ENCODE measurements around the gene HES7.
"Not testable (repeated sequence)": the region's sequence is repeated elsewhere in the genome, so short reads cannot be mapped to it uniquely, and the experiment has no call there.

HES7 gene

DNA sequence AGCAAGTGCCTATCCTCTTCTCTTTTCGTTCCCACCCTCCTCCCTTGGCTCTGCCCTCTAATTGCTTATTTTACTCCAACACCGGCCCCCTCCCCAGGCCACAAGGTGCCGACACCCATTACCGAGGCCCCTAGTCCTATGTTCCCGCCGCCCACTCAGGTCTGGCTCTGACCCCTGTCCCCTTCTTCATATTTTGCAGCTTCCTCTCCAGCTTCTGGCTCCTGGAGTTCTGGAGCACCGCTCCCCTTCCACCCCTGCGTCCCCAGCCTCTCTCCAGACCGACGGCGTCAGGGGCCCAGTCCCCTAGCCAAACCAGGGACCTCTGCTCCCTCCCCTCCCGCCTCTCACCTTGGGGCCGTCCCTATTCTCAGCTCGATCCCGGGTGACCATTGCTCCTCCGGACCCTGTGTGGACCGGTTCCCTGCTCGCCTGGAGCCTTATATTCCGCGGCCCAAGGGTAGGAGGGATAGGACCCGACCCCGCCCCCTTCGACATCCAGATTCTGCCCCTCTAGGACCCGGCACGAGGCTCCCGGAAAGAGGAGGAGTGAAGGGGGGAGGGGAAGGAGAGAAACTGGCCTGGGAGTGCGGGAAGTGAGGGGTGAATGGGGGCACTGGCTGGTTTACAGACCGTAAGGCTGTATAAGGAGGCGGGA lies at the start of gene HES7:
TSS of gene HES7 (minus strand) at position 412 of the 655 bp plus-strand sequence. CDS start at position 390, 22 bp downstream.
- Histone ChIP-seq H3K4me1 (ENCODE audit: control insufficient read depth, insufficient read depth, low read length) (peaks cover 60% of the 10 kb centered on the region), H3K27ac (ENCODE audit: low read length) (no peak within 1 kb of the TSS), H3K27me3 (ENCODE audit: control insufficient read depth in 1 of 2, insufficient read depth in 2 of 2, low read length in 2 of 2) (peaks cover 46 to 53% of the 10 kb centered on the region in 2 donors), H3K9me3 (ENCODE audit: control insufficient read depth in 2 of 2, low read length in 2 of 2) (no peaks in the 10 kb centered on the region), H3K9ac (ENCODE audit: low read length in 2 of 2) (no peak within 1 kb of the TSS), H3K36me3 (ENCODE audit: control insufficient read depth in 2 of 2, insufficient read depth in 2 of 2, low read length in 2 of 2) (no peaks in the 10 kb centered on the region), H3K4me3 (ENCODE audit: low read length in 2 of 2) (peak within 1 kb of the TSS; percentile 61 to 86)

DNA sequence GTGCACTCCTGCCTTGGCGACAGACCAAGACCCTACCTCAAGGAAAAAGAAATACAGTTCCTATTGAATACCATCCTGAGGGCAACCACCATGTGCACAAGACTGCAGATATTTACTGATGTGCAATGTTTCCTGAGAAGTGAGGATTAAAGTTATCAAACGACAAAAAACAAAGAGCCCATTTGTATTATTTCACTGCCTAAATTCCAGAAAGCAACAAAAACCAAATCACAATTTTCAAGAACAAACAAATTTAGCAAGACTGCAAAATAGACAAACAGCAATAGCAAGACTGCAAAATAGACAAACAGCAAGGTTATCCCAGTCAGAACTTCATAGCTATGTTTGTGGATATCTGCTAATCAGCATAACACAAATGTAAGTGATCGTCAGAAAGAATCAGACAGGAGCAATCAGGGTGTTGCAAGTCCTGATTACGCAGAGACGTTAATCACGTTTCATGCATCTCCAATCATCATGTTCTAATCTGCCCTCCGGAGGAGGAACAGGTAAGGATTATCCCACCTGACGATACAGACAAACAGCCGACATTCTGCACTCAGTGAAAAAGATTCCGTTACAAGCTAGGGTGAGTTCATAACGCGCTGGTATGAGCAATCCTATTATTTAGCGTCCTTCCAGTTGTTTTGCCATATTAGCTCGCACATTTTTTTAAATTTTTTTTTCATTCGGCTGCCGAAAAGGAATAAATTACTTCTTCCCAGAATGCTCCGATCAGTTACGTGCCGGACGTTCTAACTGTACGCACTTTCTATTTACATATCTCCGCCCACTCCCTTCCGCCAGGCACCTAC lies 49.4 kb upstream of the HES7 start:
- H3K36me3 ChIP-seq (ENCODE audit: control insufficient read depth in 2 of 2, insufficient read depth in 2 of 2, low read length in 2 of 2) = no peaks in the 10 kb centered on the region
- H3K4me1 ChIP-seq (ENCODE audit: control insufficient read depth, insufficient read depth, low read length) = peaks cover 28% of the 10 kb centered on the region
- peak overlapping the region; percentile 82 to 92 for H3K9ac ChIP-seq (ENCODE audit: low read length in 2 of 2)
- peak overlapping the region; percentile 64 to 72 for H3K4me3 ChIP-seq (ENCODE audit: low read length in 2 of 2)
- no peaks in the 10 kb centered on the region for H3K9me3 ChIP-seq (ENCODE audit: control insufficient read depth in 2 of 2, low read length in 2 of 2)
- no peaks in the 10 kb centered on the region for H3K27me3 ChIP-seq (ENCODE audit: control insufficient read depth in 1 of 2, insufficient read depth in 2 of 2, low read length in 2 of 2)
- H3K27ac ChIP-seq (ENCODE audit: low read length) = peak overlapping the region; percentile 89

DNA sequence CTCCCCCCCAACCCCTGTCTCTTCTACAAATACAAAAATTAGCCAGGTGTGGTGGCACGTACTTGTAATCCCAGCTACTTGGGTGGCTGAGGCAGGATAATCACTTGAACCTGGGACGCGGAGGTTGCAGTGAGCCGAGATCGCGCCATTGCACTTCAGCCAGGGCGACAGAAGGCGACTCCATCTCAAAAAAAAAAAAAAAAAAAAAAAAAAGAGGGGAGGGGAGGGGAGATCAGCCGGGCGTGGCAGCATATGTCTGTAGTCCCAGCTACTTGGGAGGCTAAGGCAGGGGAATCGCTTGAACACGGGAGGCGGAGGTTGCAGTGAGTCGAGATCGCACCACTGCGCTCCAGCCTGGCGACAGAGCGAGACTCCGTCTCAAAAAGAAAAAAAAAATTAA lies 46.3 kb upstream of the HES7 start:
- not testable (repeated sequence) for H3K9ac ChIP-seq (ENCODE audit: low read length in 2 of 2); H3K4me1 ChIP-seq (ENCODE audit: control insufficient read depth, insufficient read depth, low read length); H3K4me3 ChIP-seq (ENCODE audit: low read length in 2 of 2); H3K36me3 ChIP-seq (ENCODE audit: control insufficient read depth in 2 of 2, insufficient read depth in 2 of 2, low read length in 2 of 2); H3K27ac ChIP-seq (ENCODE audit: low read length); H3K27me3 ChIP-seq (ENCODE audit: control insufficient read depth in 1 of 2, insufficient read depth in 2 of 2, low read length in 2 of 2); H3K9me3 ChIP-seq (ENCODE audit: control insufficient read depth in 2 of 2, low read length in 2 of 2)

DNA sequence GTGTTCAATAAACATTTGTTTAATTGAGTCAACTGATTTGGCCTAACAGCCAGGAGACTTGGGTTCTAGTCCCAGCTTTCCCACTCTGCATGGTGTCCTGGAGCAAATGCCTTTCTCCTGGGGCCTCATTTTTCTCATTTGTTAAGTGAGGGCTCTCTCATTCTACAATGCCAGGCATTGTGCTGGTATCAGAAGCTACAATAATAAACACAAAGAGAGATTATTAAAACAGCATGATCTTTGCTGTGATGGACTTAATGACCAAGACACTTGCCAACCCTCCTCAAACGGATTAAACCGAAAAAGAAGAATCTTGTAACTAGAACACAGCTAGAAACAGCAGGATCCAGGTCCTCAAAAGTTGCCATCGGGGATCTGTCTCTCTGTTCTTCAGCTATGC lies 43.6 kb upstream of the HES7 start:
- Histone ChIP-seq H3K4me1 (ENCODE audit: control insufficient read depth, insufficient read depth, low read length) (peaks cover 17% of the 10 kb centered on the region), H3K9ac (ENCODE audit: low read length in 2 of 2) (no peak overlapping the region), H3K27ac (ENCODE audit: low read length) (no peak overlapping the region), H3K27me3 (ENCODE audit: control insufficient read depth in 1 of 2, insufficient read depth in 2 of 2, low read length in 2 of 2) (no peaks in the 10 kb centered on the region), H3K36me3 (ENCODE audit: control insufficient read depth in 2 of 2, insufficient read depth in 2 of 2, low read length in 2 of 2) (no peaks in the 10 kb centered on the region), H3K9me3 (ENCODE audit: control insufficient read depth in 2 of 2, low read length in 2 of 2) (no peaks in the 10 kb centered on the region), H3K4me3 (ENCODE audit: low read length in 2 of 2) (no peak overlapping the region)

DNA sequence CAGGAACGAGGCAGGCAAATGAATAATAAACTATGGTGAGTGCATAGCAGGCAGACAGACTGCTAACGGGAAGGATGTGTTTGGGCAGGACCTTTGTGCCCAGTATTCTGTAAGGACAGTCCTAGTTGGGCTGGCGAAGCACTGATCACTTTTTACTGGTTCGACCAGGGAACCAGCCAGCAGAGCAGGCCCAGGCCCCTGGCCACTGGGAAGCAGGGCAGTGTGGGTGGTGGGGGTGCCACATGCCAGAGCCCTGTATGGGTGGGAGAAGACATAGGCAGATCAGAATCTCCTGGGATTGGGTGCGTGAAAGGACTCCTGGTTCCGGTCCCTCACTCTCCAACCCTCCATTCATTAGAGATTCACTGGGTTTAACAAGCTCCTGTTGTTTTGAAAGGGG lies 42.8 kb upstream of the HES7 start:
- no peak overlapping the region for H3K9ac ChIP-seq (ENCODE audit: low read length in 2 of 2)
- no peaks in the 10 kb centered on the region for H3K36me3 ChIP-seq (ENCODE audit: control insufficient read depth in 2 of 2, insufficient read depth in 2 of 2, low read length in 2 of 2)
- H3K9me3 ChIP-seq (ENCODE audit: control insufficient read depth in 2 of 2, low read length in 2 of 2) = no peaks in the 10 kb centered on the region
- peaks cover 22% of the 10 kb centered on the region for H3K4me1 ChIP-seq (ENCODE audit: control insufficient read depth, insufficient read depth, low read length)
- no peak overlapping the region for H3K4me3 ChIP-seq (ENCODE audit: low read length in 2 of 2)
- no peak overlapping the region for H3K27ac ChIP-seq (ENCODE audit: low read length)
- no peaks in the 10 kb centered on the region for H3K27me3 ChIP-seq (ENCODE audit: control insufficient read depth in 1 of 2, insufficient read depth in 2 of 2, low read length in 2 of 2)

DNA sequence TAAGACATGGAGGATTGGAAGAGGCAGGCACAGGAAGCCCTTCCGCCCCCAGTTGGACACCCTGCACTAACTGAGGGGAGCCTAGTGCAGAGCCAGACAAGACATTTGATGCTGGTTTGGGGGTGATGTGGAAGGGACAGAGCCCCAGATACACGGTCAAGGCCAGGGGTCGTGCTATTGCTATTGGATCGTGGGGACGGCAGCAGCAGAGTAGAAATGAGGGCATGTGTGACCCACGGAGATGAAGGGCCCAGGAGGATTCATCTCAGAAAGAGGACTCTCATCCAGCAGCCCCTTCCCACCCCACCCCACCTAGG lies 40.9 kb upstream of the HES7 start:
- Histone ChIP-seq H3K36me3 (ENCODE audit: control insufficient read depth in 2 of 2, insufficient read depth in 2 of 2, low read length in 2 of 2) (peaks cover 4 to 12% of the 10 kb centered on the region in 2 donors), H3K4me1 (ENCODE audit: control insufficient read depth, insufficient read depth, low read length) (peaks cover 38% of the 10 kb centered on the region), H3K4me3 (ENCODE audit: low read length in 2 of 2) (peak overlapping the region in 1 of 2 donors; percentile 15), H3K9ac (ENCODE audit: low read length in 2 of 2) (peak overlapping the region; percentile 68 to 85), H3K27me3 (ENCODE audit: control insufficient read depth in 1 of 2, insufficient read depth in 2 of 2, low read length in 2 of 2) (no peaks in the 10 kb centered on the region), H3K27ac (ENCODE audit: low read length) (peak overlapping the region; percentile 98), H3K9me3 (ENCODE audit: control insufficient read depth in 2 of 2, low read length in 2 of 2) (no peaks in the 10 kb centered on the region)

DNA sequence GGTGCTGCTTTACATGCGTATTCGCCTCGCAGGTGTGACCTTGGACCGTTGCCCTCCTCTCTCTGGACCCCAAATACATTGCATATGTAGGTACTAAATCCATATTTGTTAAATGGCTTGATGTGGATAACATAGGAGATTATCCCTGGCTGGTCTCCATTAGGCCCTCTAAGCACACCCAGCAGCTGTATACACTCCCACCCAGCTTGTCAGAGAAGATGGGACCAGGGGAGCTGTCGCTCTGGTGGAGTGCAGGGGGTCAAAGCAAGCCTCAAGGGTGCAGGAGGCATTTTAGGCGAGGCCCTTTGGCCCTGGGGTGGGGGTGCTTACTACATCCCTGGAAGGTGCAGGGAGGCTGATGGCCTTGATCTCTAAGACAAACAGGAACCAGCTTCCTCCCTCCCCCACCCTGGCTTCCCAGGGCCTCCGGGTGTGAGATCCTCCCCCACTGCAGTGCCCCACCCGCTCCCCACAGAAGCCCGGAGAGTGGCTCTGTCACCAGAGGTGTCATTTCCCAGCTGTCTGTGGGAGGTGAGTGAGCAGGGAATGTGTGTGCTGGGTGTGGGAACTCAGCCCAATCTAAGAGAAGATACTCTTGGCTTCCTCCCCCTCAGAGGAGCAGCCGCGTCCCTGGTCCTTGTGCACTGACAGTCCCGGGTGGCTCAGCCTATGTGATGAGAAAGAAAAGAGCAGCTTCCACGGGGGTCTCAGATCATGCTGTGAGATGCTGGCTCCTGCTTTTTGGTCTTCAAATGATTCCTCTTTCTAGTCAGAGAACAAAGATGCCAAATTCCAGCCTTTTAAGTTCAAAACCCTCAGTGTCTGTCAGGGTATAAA lies 40.3 kb upstream of the HES7 start:
- Histone ChIP-seq H3K27me3 (ENCODE audit: control insufficient read depth in 1 of 2, insufficient read depth in 2 of 2, low read length in 2 of 2) (no peaks in the 10 kb centered on the region), H3K36me3 (ENCODE audit: control insufficient read depth in 2 of 2, insufficient read depth in 2 of 2, low read length in 2 of 2) (peaks cover 10 to 18% of the 10 kb centered on the region in 2 donors), H3K9me3 (ENCODE audit: control insufficient read depth in 2 of 2, low read length in 2 of 2) (no peaks in the 10 kb centered on the region), H3K27ac (ENCODE audit: low read length) (peak overlapping the region; percentile 98), H3K4me3 (ENCODE audit: low read length in 2 of 2) (peak overlapping the region in 1 of 2 donors; percentile 73), H3K9ac (ENCODE audit: low read length in 2 of 2) (peak overlapping the region; percentile 68 to 85), H3K4me1 (ENCODE audit: control insufficient read depth, insufficient read depth, low read length) (peaks cover 38% of the 10 kb centered on the region)

DNA sequence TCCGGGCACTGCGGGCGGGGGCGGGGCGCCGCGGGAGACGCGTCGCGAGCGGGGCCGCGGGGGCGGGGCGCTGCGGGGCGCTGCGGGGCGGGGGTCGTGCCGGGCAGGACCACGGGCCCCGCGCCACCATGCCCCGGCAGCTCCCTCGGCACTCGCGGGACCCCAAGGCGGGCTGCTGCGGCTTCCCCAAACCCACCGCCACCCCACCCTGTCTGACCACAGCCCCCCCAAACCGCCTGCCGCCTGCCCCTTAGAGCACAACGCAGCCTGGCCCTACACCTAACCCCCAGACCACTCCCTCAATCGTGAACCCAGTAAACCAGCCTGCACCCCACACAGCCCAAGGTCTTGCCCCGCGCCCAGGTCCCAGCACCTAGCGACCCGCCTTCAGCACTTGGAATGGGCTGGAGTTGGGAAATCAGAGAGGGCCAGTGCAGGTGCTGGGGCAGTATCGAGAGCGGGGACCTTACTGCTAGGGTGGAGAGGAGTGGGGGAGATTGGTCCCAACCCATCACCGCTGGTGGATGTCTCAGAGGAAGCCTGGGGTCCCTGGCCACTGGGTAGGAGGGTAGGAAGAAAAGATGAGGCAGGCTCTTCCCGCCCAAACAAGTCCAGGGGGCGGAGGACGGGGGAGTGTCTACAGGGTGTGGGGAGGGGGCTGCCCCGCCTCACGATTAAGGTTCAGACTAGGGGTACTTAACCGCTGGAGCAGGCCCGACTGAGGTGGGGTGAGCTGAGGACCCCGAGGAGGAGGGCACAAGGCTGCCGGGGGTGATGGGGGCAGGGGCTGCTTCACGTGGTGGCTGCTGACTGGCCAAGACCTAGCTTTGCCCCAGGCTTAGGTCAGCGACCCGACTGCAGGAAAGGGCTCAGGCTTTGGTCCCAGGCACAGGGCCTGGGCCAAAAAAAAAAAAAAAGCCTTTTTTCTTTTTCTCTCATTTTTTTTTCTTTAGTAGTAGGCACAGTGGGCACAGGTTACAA lies 39.4 kb upstream of the HES7 start:
- H3K36me3 ChIP-seq (ENCODE audit: control insufficient read depth in 2 of 2, insufficient read depth in 2 of 2, low read length in 2 of 2) = peaks cover 12 to 20% of the 10 kb centered on the region in 2 donors
- H3K4me1 ChIP-seq (ENCODE audit: control insufficient read depth, insufficient read depth, low read length) = peaks cover 44% of the 10 kb centered on the region
- H3K27ac ChIP-seq (ENCODE audit: low read length) = peak overlapping the region; percentile 98
- peak overlapping the region; percentile 80 to 85 for H3K9ac ChIP-seq (ENCODE audit: low read length in 2 of 2)
- no peaks in the 10 kb centered on the region for H3K9me3 ChIP-seq (ENCODE audit: control insufficient read depth in 2 of 2, low read length in 2 of 2)
- H3K4me3 ChIP-seq (ENCODE audit: low read length in 2 of 2) = peak overlapping the region; percentile 60 to 73
- no peaks in the 10 kb centered on the region for H3K27me3 ChIP-seq (ENCODE audit: control insufficient read depth in 1 of 2, insufficient read depth in 2 of 2, low read length in 2 of 2)

DNA sequence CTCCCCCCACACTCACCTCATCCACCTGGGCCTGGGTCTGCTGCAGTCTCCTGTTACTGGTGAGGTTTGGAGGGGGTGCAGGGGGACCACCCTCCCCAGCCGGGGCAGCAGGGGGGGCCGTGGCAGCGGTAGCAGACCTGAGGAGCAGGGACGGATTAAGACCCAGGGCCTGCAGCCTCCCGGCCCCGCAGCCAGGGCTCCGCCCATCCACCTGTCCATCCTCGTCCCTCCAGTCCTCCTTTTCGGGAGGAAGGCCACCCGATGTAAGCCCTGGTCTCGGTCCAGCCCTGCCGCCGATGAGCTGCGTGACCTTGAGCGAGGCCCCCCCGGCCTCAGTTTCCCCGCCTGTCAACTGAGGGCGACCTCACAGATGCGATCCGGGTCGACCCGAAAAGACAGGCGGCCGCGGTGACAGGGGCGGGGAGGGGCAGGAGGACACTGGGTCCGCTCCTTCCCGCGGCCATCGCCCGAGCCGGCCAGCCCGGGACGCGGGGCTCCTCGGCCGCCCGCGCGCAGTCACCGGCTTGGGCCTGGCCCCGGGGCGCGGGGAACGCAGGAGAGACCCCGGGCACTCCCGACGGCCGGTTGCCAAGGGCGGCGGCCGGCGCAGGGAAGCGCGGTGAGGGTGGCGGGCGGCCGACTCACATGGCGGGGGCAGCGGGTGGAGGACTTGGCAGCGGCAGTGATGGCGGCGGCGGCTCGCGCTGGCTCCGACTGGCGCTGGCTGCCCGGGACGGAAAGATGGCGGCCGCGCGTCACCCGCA lies 38.5 kb upstream of the HES7 start, which contains the start of gene VAMP2:
TSS of gene VAMP2 (minus strand) at position 716 of the 764 bp plus-strand sequence. CDS start at position 647, 69 bp downstream.
- Histone ChIP-seq H3K9me3 (ENCODE audit: control insufficient read depth in 2 of 2, low read length in 2 of 2) (no peaks in the 10 kb centered on the region), H3K9ac (ENCODE audit: low read length in 2 of 2) (peak within 1 kb of the TSS; percentile 90 to 97), H3K27ac (ENCODE audit: low read length) (peak within 1 kb of the TSS; percentile 98), H3K36me3 (ENCODE audit: control insufficient read depth in 2 of 2, insufficient read depth in 2 of 2, low read length in 2 of 2) (peaks cover 13 to 20% of the 10 kb centered on the region in 2 donors), H3K27me3 (ENCODE audit: control insufficient read depth in 1 of 2, insufficient read depth in 2 of 2, low read length in 2 of 2) (no peaks in the 10 kb centered on the region), H3K4me1 (ENCODE audit: control insufficient read depth, insufficient read depth, low read length) (peaks cover 44% of the 10 kb centered on the region), H3K4me3 (ENCODE audit: low read length in 2 of 2) (peak within 1 kb of the TSS; percentile 95 to 99)

Measured in stomach smooth muscle (tissue), 2 donors.